Endodermal cell (in vitro differentiated cells): ENCODE data around the gene USH1C. TPM values are rescaled to one million over a fixed set of nuclear protein-coding genes. Genes with fewer than 3 reads are reported as not detected.

Source experiments
- DNase-seq: peaks from one replicate; pipeline ENCODE4 v3.0.0-alpha.2; 2017
- H3K27ac ChIP-seq: 2 replicates; pipeline ENCODE4 v1.5.1; 2013; ENCODE audit warnings: mild to moderate bottlenecking, low read depth, low read length, moderate library complexity
- H3K27me3 ChIP-seq: 2 replicates; pipeline ENCODE4 v1.6.1; 2013; ENCODE audit warnings: mild to moderate bottlenecking, low read length, moderate library complexity; ENCODE audit not compliant: insufficient read depth, control insufficient read depth, poor library complexity, severe bottlenecking
- H3K36me3 ChIP-seq: 2 replicates; pipeline ENCODE4 v1.7.0; 2013; ENCODE audit warnings: mild to moderate bottlenecking, low read length, moderate library complexity; ENCODE audit not compliant: control insufficient read depth, insufficient read depth
- H3K4me1 ChIP-seq: one replicate; pipeline ENCODE4 v1.7.0; 2013; ENCODE audit warnings: low read length; ENCODE audit not compliant: control insufficient read depth, insufficient read depth
- H3K4me3 ChIP-seq: 2 replicates; pipeline ENCODE4 v1.5.1; 2013; ENCODE audit warnings: mild to moderate bottlenecking, low read length, moderate library complexity
- H3K9ac ChIP-seq: 2 replicates; pipeline ENCODE4 v1.6.1; 2013; ENCODE audit warnings: mild to moderate bottlenecking, low read length, moderate library complexity; ENCODE audit not compliant: poor library complexity, severe bottlenecking; ENCODE audit errors: extremely low read depth
- H3K9me3 ChIP-seq: 2 replicates; pipeline ENCODE4 v1.6.1; 2013; ENCODE audit warnings: mild to moderate bottlenecking, low read length, moderate library complexity; ENCODE audit not compliant: control insufficient read depth
- H3K27ac Mint-ChIP-seq: 2 replicates; pipeline ENCODE4 v1.8.0; 2020; ENCODE audit warnings: mixed read lengths
- H3K27me3 Mint-ChIP-seq: 2 replicates; pipeline ENCODE4 v1.8.0; 2021; ENCODE audit warnings: mild to moderate bottlenecking, mixed read lengths; ENCODE audit not compliant: insufficient read depth
- H3K36me3 Mint-ChIP-seq: 2 replicates; pipeline ENCODE4 v1.8.0; 2020; ENCODE audit warnings: low read depth, mixed read lengths
- H3K4me1 Mint-ChIP-seq: 2 replicates; pipeline ENCODE4 v1.8.0; 2020; ENCODE audit warnings: mixed read lengths
- H3K4me3 Mint-ChIP-seq: 2 replicates; pipeline ENCODE4 v1.8.0; 2020; ENCODE audit warnings: mild to moderate bottlenecking, moderate library complexity, mixed read lengths
- H3K9me3 Mint-ChIP-seq: 2 replicates; pipeline ENCODE4 v1.8.0; 2020; ENCODE audit warnings: mild to moderate bottlenecking, mixed read lengths
- CTCF ChIP-seq: fragments of 200-600 bp; sonication (generic); conservative IDR thresholded peaks from 2 replicates; pipeline ENCODE4 v1.5.0; 2021; ENCODE audit warnings: antibody characterized with exemption, mild to moderate bottlenecking
- WGBS, 2 experiments: methylation state at CpG; one replicate each; pipeline versions ENCODE4 v1.1.5 to v1.1.7; 2013; ENCODE audit warnings: missing lambda C conversion rate in 2 of 2, mixed read lengths in 1 of 2; ENCODE audit not compliant: insufficient coverage in 1 of 2, insufficient read length in 1 of 2; 5-methylcytosine and 5-hydroxymethylcytosine counted together
- total RNA-seq, 2 donors: library from RNA; stranded (reverse); fragmentation: NEBNext Ultra II Directional in 1 of 2; extraction: Animal tissue kit (Norgen Biotek cat#: 25700) in 1 of 2; gene quantifications; 2 replicates in 1 of 2; 3 replicates in 1 of 2; pipeline ENCODE4 v1.2.1, GENCODE V29; 2021

The USH1C gene
- total RNA-seq, 2 donors from 2014 or later = 1.5 to 2.8 TPM

DNA sequence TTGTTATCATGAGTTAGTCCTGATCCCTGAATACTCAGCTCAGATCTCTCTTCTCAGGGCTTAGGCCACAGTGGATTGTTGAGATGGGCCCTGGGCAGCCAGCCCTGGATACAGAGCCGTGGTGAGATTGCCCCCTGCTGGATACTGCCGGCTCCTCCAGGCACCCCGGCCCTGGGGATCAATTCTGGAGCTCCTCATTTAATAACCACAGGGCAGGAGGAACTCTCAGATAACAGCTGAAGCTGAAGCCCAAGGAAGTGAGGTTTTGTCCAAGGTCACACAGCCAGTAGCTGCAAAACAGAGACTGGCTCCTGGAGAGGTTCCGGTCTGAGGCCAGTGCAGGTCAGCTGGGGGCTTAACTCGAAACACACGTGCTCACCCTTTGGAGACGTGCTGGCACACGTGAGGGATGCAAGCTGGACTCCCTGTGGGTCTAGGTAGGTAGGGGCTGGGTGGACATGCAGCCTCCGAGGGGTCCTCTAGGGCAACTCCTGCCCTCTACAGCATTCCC, 16.0 kb downstream of the USH1C start:
- Histone ChIP-seq H3K27me3 (no peaks in the 10 kb centered on the region), H3K36me3 (no peaks in the 10 kb centered on the region), H3K9ac (no peak overlapping the region), H3K4me3 (no peak overlapping the region), H3K27ac (no peak overlapping the region), H3K4me1 (peaks cover 14% of the 10 kb centered on the region), H3K9me3 (no peaks in the 10 kb centered on the region)
- TF ChIP-seq CTCF = peak; percentile 95
- H3K9me3 Mint-ChIP-seq = no peaks in the 10 kb centered on the region
- peaks cover 3% of the 10 kb centered on the region for H3K27me3 Mint-ChIP-seq
- H3K27ac Mint-ChIP-seq = no peak overlapping the region
- H3K4me1 Mint-ChIP-seq = peaks cover 18% of the 10 kb centered on the region
- no peaks in the 10 kb centered on the region for H3K36me3 Mint-ChIP-seq
- no peak overlapping the region for H3K4me3 Mint-ChIP-seq
- peak; percentile 94 for DNase-seq
- WGBS, 2 experiments = 67 to 78% methylated on average over 7 to 9 of the region's 9 CpGs

- no peaks in the 10 kb centered on the region for H3K27me3 ChIP-seq
- no peak overlapping the region for H3K27ac ChIP-seq
- Mint-ChIP-seq H3K4me3 (no peak overlapping the region), H3K4me1 (peaks cover 18% of the 10 kb centered on the region), H3K36me3 (no peaks in the 10 kb centered on the region), H3K27ac (no peak overlapping the region), H3K27me3 (peaks cover 3% of the 10 kb centered on the region), H3K9me3 (no peaks in the 10 kb centered on the region)
- H3K4me3 ChIP-seq = no peak overlapping the region
- no peak for DNase-seq
- no peak overlapping the region for H3K9ac ChIP-seq
- 88 to 91% methylated on average over 1 to 3 of the region's 3 CpGs for WGBS, 2 experiments
- H3K9me3 ChIP-seq = no peaks in the 10 kb centered on the region
- peaks cover 14% of the 10 kb centered on the region for H3K4me1 ChIP-seq
- TF ChIP-seq CTCF = no peak
- no peaks in the 10 kb centered on the region for H3K36me3 ChIP-seq
These were observed 16.6 kb downstream of the USH1C start for GRCh38 chr11:17527628-17527995.

GRCh38 chr11:17526931-17527627, 17.1 kb downstream of the USH1C start:
- H3K27ac Mint-ChIP-seq = no peak overlapping the region
- Histone ChIP-seq H3K9me3 (no peaks in the 10 kb centered on the region), H3K4me1 (peaks cover 14% of the 10 kb centered on the region), H3K36me3 (no peaks in the 10 kb centered on the region), H3K4me3 (no peak overlapping the region), H3K27ac (no peak overlapping the region), H3K9ac (no peak overlapping the region), H3K27me3 (no peaks in the 10 kb centered on the region)
- no peaks in the 10 kb centered on the region for H3K36me3 Mint-ChIP-seq
- H3K9me3 Mint-ChIP-seq = no peaks in the 10 kb centered on the region
- peaks cover 18% of the 10 kb centered on the region for H3K4me1 Mint-ChIP-seq
- H3K27me3 Mint-ChIP-seq = peaks cover 4% of the 10 kb centered on the region
- TF ChIP-seq CTCF = no peak
- no peak for DNase-seq
- WGBS, 2 experiments = 90 to 100% methylated on average over 6 to 15 of the region's 20 CpGs
- no peak overlapping the region for H3K4me3 Mint-ChIP-seq
